ENCODE data around the gene SSH2. TPM values are rescaled to one million over a fixed set of nuclear protein-coding genes. Genes with fewer than 3 reads are reported as not detected.
"Not testable (repeated sequence)": the region's sequence is repeated elsewhere in the genome, so short reads cannot be mapped to it uniquely, and the experiment has no call there.

The SSH2 gene
- total RNA-seq, 5 donors from 2014 or later (not counting 1 experiment from before 2014, with no cell fraction given): 76.2 to 115 (median 82.7) TPM

GRCh38 chr17:29949696-29950095 is 19.7 kb upstream of the SSH2 start:
- H3K4me1 ChIP-seq (ENCODE audit: control insufficient read depth in 1 of 2, extremely low read depth in 1 of 2, insufficient read depth in 2 of 2, low read length in 2 of 2): peaks cover 0 to 2% of the 10 kb centered on the region in 2 experiments
- H3K36me3 ChIP-seq (ENCODE audit: control insufficient read depth in 2 of 2, extremely low read depth in 1 of 2, insufficient read depth in 1 of 2, low read length in 1 of 2): no peaks in the 10 kb centered on the region
- H3K4me3 Mint-ChIP-seq: no peak overlapping the region
- no peak for DNase-seq
- H3K27me3 Mint-ChIP-seq: no peaks in the 10 kb centered on the region
- H3K9me3 Mint-ChIP-seq: peaks cover 0 to 10% (median 7%) of the 10 kb centered on the region in 3 donors
- ChIA-PET POLR2A (no interaction called here), CTCF (no interaction called here)
- no peaks in the 10 kb centered on the region for H3K27me3 ChIP-seq (replicated peaks in 1 of 2; ENCODE audit: control insufficient read depth in 2 of 2, extremely low read depth in 1 of 2, insufficient read depth in 2 of 2, low read length in 1 of 2)
- H3K9me3 ChIP-seq: no peaks in the 10 kb centered on the region
- no peak for ATAC-seq (replicated peaks in 1 of 4)
- no peak overlapping the region for H3K27ac Mint-ChIP-seq
- H3K36me3 Mint-ChIP-seq: peaks cover 10% of the 10 kb centered on the region
- H3K4me1 Mint-ChIP-seq: peaks cover 0 to 8% (median 6%) of the 10 kb centered on the region in 3 donors
- H3K4me3 ChIP-seq (ENCODE audit: control insufficient read depth in 1 of 2, extremely low read depth in 1 of 2, low read length in 1 of 2): no peak overlapping the region
- H3K27ac ChIP-seq (ENCODE audit: low read length): no peak overlapping the region

GRCh38 chr17:29948448-29949215 is 18.6 kb upstream of the SSH2 start:
- Mint-ChIP-seq H3K4me3 (no peak overlapping the region), H3K9me3 (peaks cover 0 to 6% (median 4%) of the 10 kb centered on the region in 3 donors), H3K36me3 (peaks cover 7% of the 10 kb centered on the region), H3K27ac (no peak overlapping the region), H3K27me3 (no peaks in the 10 kb centered on the region), H3K4me1 (peaks cover 0 to 8% (median 6%) of the 10 kb centered on the region in 3 donors)
- Histone ChIP-seq H3K27ac (ENCODE audit: low read length) (no peak overlapping the region), H3K4me3 (ENCODE audit: control insufficient read depth in 1 of 2, extremely low read depth in 1 of 2, low read length in 1 of 2) (no peak overlapping the region), H3K27me3 (replicated peaks in 1 of 2; ENCODE audit: control insufficient read depth in 2 of 2, extremely low read depth in 1 of 2, insufficient read depth in 2 of 2, low read length in 1 of 2) (no peaks in the 10 kb centered on the region), H3K9me3 (no peaks in the 10 kb centered on the region), H3K4me1 (ENCODE audit: control insufficient read depth in 1 of 2, extremely low read depth in 1 of 2, insufficient read depth in 2 of 2, low read length in 2 of 2) (peaks cover 0 to 2% of the 10 kb centered on the region in 2 experiments), H3K36me3 (ENCODE audit: control insufficient read depth in 2 of 2, extremely low read depth in 1 of 2, insufficient read depth in 1 of 2, low read length in 1 of 2) (no peaks in the 10 kb centered on the region)
- ChIA-PET POLR2A (no interaction called here), CTCF (interaction anchor here in 1 of 2 donors (0.6 kb wide), 1 partner anchor 307 kb away, joined by 3 read pairs; no protein-coding TSS in a partner anchor)
- WGBS (ENCODE audit: insufficient coverage): no CpG with 5 or more reads among the region's 3 CpGs
- DNase-seq (no peak), ATAC-seq (replicated peaks in 1 of 4) (no peak)

- Mint-ChIP-seq H3K36me3 (peaks cover 5% of the 10 kb centered on the region), H3K27ac (no peak overlapping the region), H3K9me3 (no peaks in the 10 kb centered on the region), H3K4me1 (peaks cover 0 to 8% (median 6%) of the 10 kb centered on the region in 3 donors), H3K27me3 (no peaks in the 10 kb centered on the region), H3K4me3 (no peak overlapping the region)
- WGBS (ENCODE audit: insufficient coverage): no CpG with 5 or more reads among the region's 2 CpGs
- Histone ChIP-seq H3K36me3 (ENCODE audit: control insufficient read depth in 2 of 2, extremely low read depth in 1 of 2, insufficient read depth in 1 of 2, low read length in 1 of 2) (no peaks in the 10 kb centered on the region), H3K4me3 (ENCODE audit: control insufficient read depth in 1 of 2, extremely low read depth in 1 of 2, low read length in 1 of 2) (no peak overlapping the region), H3K27ac (ENCODE audit: low read length) (no peak overlapping the region), H3K27me3 (replicated peaks in 1 of 2; ENCODE audit: control insufficient read depth in 2 of 2, extremely low read depth in 1 of 2, insufficient read depth in 2 of 2, low read length in 1 of 2) (no peaks in the 10 kb centered on the region), H3K4me1 (ENCODE audit: control insufficient read depth in 1 of 2, extremely low read depth in 1 of 2, insufficient read depth in 2 of 2, low read length in 2 of 2) (peaks cover 0 to 2% of the 10 kb centered on the region in 2 experiments), H3K9me3 (no peaks in the 10 kb centered on the region)
- POLR2A ChIA-PET: no interaction called here
- ATAC-seq (replicated peaks in 1 of 4): no peak
- CTCF ChIA-PET: interaction anchor here in 1 of 2 donors (0.6 kb wide), 1 partner anchor 255 kb away, joined by 4 read pairs; no protein-coding TSS in a partner anchor
- DNase-seq: no peak
Observed at GRCh38 chr17:29945281-29945680, 15.3 kb upstream of the SSH2 start.

- Histone ChIP-seq H3K36me3 (ENCODE audit: control insufficient read depth in 2 of 2, extremely low read depth in 1 of 2, insufficient read depth in 1 of 2, low read length in 1 of 2) (no peaks in the 10 kb centered on the region), H3K27me3 (replicated peaks in 1 of 2; ENCODE audit: control insufficient read depth in 2 of 2, extremely low read depth in 1 of 2, insufficient read depth in 2 of 2, low read length in 1 of 2) (no peaks in the 10 kb centered on the region), H3K4me1 (ENCODE audit: control insufficient read depth in 1 of 2, extremely low read depth in 1 of 2, insufficient read depth in 2 of 2, low read length in 2 of 2) (no peaks in the 10 kb centered on the region), H3K9me3 (no peaks in the 10 kb centered on the region), H3K27ac (ENCODE audit: low read length) (no peak within 1 kb of the TSS), H3K4me3 (ENCODE audit: control insufficient read depth in 1 of 2, extremely low read depth in 1 of 2, low read length in 1 of 2) (no peak within 1 kb of the TSS)
- Mint-ChIP-seq H3K36me3 (peaks cover 5% of the 10 kb centered on the region), H3K4me3 (no peak within 1 kb of the TSS), H3K9me3 (no peaks in the 10 kb centered on the region), H3K27me3 (no peaks in the 10 kb centered on the region), H3K27ac (no peak within 1 kb of the TSS), H3K4me1 (no peaks in the 10 kb centered on the region)
- DNase-seq (no peak), ATAC-seq (replicated peaks in 1 of 4) (no peak)
- POLR2A ChIA-PET: no interaction called here
- no CpG with 5 or more reads among the region's 1 CpG for WGBS (ENCODE audit: insufficient coverage)
- CTCF ChIA-PET: interaction anchor here in 1 of 2 donors (1.3 kb wide), 1 partner anchor 10 kb away, joined by 13 read pairs; the partner anchor contains the start of gene SSH2
Observed at GRCh38 chr17:29941334-29941733, 11.3 kb upstream of the SSH2 start, which contains the start of gene EFCAB5. Gene EFCAB5, plus strand, starts transcription at chr17:29941634. Its CDS starts 163 bp downstream, at chr17:29941797.

- Histone ChIP-seq H3K36me3 (ENCODE audit: control insufficient read depth in 2 of 2, extremely low read depth in 1 of 2, insufficient read depth in 1 of 2, low read length in 1 of 2) (no peaks in the 10 kb centered on the region), H3K27ac (ENCODE audit: low read length) (no peak overlapping the region), H3K9me3 (no peaks in the 10 kb centered on the region), H3K4me1 (ENCODE audit: control insufficient read depth in 1 of 2, extremely low read depth in 1 of 2, insufficient read depth in 2 of 2, low read length in 2 of 2) (peaks cover 0 to 3% of the 10 kb centered on the region in 2 experiments), H3K4me3 (ENCODE audit: control insufficient read depth in 1 of 2, extremely low read depth in 1 of 2, low read length in 1 of 2) (no peak overlapping the region), H3K27me3 (replicated peaks in 1 of 2; ENCODE audit: control insufficient read depth in 2 of 2, extremely low read depth in 1 of 2, insufficient read depth in 2 of 2, low read length in 1 of 2) (no peaks in the 10 kb centered on the region)
- Mint-ChIP-seq H3K36me3 (no peaks in the 10 kb centered on the region), H3K27ac (no peak overlapping the region), H3K4me1 (peaks cover 0 to 2% (median 0%) of the 10 kb centered on the region in 3 donors), H3K4me3 (no peak overlapping the region), H3K27me3 (peaks cover 0 to 1% of the 10 kb centered on the region in 2 donors), H3K9me3 (no peaks in the 10 kb centered on the region)
- ChIA-PET POLR2A (no interaction called here), CTCF (interaction anchor here in 1 of 2 donors (1.0 kb wide), 1 partner anchor 131 kb away, joined by 3 read pairs; no protein-coding TSS in a partner anchor)
- DNase-seq (no peak), ATAC-seq (replicated peaks in 1 of 4) (no peak)
- no CpG with 5 or more reads among the region's 2 CpGs for WGBS (ENCODE audit: insufficient coverage)
Observed at GRCh38 chr17:29936724-29937123, 6.7 kb upstream of the SSH2 start.

- H3K27me3 ChIP-seq (replicated peaks in 1 of 2; ENCODE audit: control insufficient read depth in 2 of 2, extremely low read depth in 1 of 2, insufficient read depth in 2 of 2, low read length in 1 of 2); H3K9me3 Mint-ChIP-seq; H3K27ac Mint-ChIP-seq; H3K9me3 ChIP-seq; POLR2A ChIA-PET; H3K4me1 ChIP-seq (ENCODE audit: control insufficient read depth in 1 of 2, extremely low read depth in 1 of 2, insufficient read depth in 2 of 2, low read length in 2 of 2); H3K27ac ChIP-seq (ENCODE audit: low read length); H3K4me3 Mint-ChIP-seq; H3K36me3 ChIP-seq (ENCODE audit: control insufficient read depth in 2 of 2, extremely low read depth in 1 of 2, insufficient read depth in 1 of 2, low read length in 1 of 2); ATAC-seq (replicated peaks in 1 of 4); H3K4me1 Mint-ChIP-seq; DNase-seq; H3K27me3 Mint-ChIP-seq; H3K4me3 ChIP-seq (ENCODE audit: control insufficient read depth in 1 of 2, extremely low read depth in 1 of 2, low read length in 1 of 2); H3K36me3 Mint-ChIP-seq: not testable (repeated sequence)
- WGBS (ENCODE audit: insufficient coverage): no CpG with 5 or more reads among the region's 3 CpGs
- CTCF ChIA-PET: interaction anchor here (0.6 to 1.9 kb wide), 2 partner anchors 67 to 128 kb away, joined by 3 to 14 read pairs; no protein-coding TSS in a partner anchor
Observed at GRCh38 chr17:29935909-29936308, 5.9 kb upstream of the SSH2 start.
